B cell (primary cell): ENCODE results near the gene PGM2. TPM values are rescaled to one million over a fixed set of nuclear protein-coding genes. Genes with fewer than 3 reads are reported as not detected.

Source experiments
- ATAC-seq: fragments of 200-7000 bp; cut with Tn5 transposase; one replicate; pipeline ENCODE4 v1.10.0; 2021; ENCODE audit warnings: low read depth, mild to moderate bottlenecking, moderate number of reproducible peaks, moderate library complexity
- CTCF ChIA-PET: fragments of 350-600 bp; sonication (Branson Sonifier 250); formaldehyde crosslinking; loops from one replicate; lab custom pipeline; 2021; ENCODE audit warnings: antibody characterized with exemption, inconsistent platforms; lab: Charles Lee
- POLR2A ChIA-PET: fragments of 350-600 bp; sonication (Branson Sonifier 250); formaldehyde crosslinking; loops from one replicate; lab custom pipeline; 2021; ENCODE audit warnings: antibody characterized with exemption; lab: Charles Lee
- DNase-seq: peaks from one replicate; pipeline ENCODE4 v3.0.0; 2013
- H2AFZ ChIP-seq: 2 replicates; pipeline ENCODE4 v1.6.1; 2012; ENCODE audit warnings: mild to moderate bottlenecking, low read depth, low read length; ENCODE audit not compliant: insufficient read depth, poor library complexity, severe bottlenecking
- H3K27ac ChIP-seq, 2 donors: 1 replicate in 1 of 2; 2 replicates in 1 of 2; pipeline ENCODE4 v1.5.1; 2012 to 2013; ENCODE audit warnings: low read length in 2 of 2, mild to moderate bottlenecking in 2 of 2, moderate library complexity in 1 of 2
- H3K27me3 ChIP-seq, 4 experiments: fragments of 200-600 bp in 1 of 4; sonication (generic) in 1 of 4; replicated peaks in 1 of 4; 1 replicate in 2 of 4; 2 replicates in 2 of 4; pipeline versions ENCODE4 v1.6.1 to v1.7.0; 2013 to 2016; ENCODE audit warnings: low read length in 3 of 4, mild to moderate bottlenecking in 2 of 4, mixed read lengths in 1 of 4, moderate library complexity in 1 of 4; ENCODE audit not compliant: insufficient read depth in 4 of 4, control insufficient read depth in 3 of 4; ENCODE audit errors: control extremely low read depth in 1 of 4
- H3K36me3 ChIP-seq, 2 experiments: replicated peaks in 1 of 2; 1 replicate in 1 of 2; 2 replicates in 1 of 2; pipeline versions ENCODE4 v1.6.1 to v1.7.1; 2013; ENCODE audit warnings: low read length in 1 of 2; ENCODE audit not compliant: insufficient read depth in 2 of 2, control insufficient read depth in 1 of 2; ENCODE audit errors: control extremely low read depth in 1 of 2, extremely low read depth in 1 of 2
- H3K4me1 ChIP-seq, 2 donors: fragments of 200-600 bp in 1 of 2; sonication (generic) in 1 of 2; 1 replicate in 1 of 2; 2 replicates in 1 of 2; pipeline versions ENCODE4 v1.5.1 to v1.6.1; 2013 to 2017; ENCODE audit warnings: low read length in 2 of 2; ENCODE audit not compliant: control insufficient read depth in 2 of 2, insufficient read depth in 2 of 2
- H3K4me2 ChIP-seq: replicated peaks from 2 replicates; pipeline ENCODE3; 2012; ENCODE audit warnings: mild to moderate bottlenecking, low read depth, low read length; ENCODE audit not compliant: poor library complexity, severe bottlenecking
- H3K4me3 ChIP-seq, 5 experiments: fragments of 200-600 bp in 1 of 5; sonication (generic) in 1 of 5; 1 replicate in 3 of 5; 2 replicates in 2 of 5; pipeline versions ENCODE4 v1.5.1 to v1.7.0; 2011 to 2016; ENCODE audit warnings: low read length in 4 of 5, mild to moderate bottlenecking in 4 of 5, low read depth in 2 of 5, control low read depth in 1 of 5, moderate library complexity in 1 of 5; ENCODE audit not compliant: insufficient read depth in 1 of 5; ENCODE audit errors: control extremely low read depth in 1 of 5, extremely low read depth in 1 of 5
- H3K79me2 ChIP-seq: fragments of 200-600 bp; sonication (generic); one replicate; pipeline ENCODE4 v1.6.0; 2016; ENCODE audit warnings: low read length; ENCODE audit not compliant: control insufficient read depth, insufficient read depth
- H3K9ac ChIP-seq: fragments of 200-600 bp; sonication (generic); 2 replicates; pipeline ENCODE4 v1.6.1; 2017; ENCODE audit warnings: mild to moderate bottlenecking, low read length, moderate library complexity
- H3K9me3 ChIP-seq, 3 donors: one replicate each; pipeline versions ENCODE4 v1.6.1 to v1.7.1; 2013; ENCODE audit warnings: low read length in 2 of 3; ENCODE audit not compliant: control insufficient read depth in 2 of 3, insufficient read depth in 1 of 3; ENCODE audit errors: control extremely low read depth in 1 of 3
- H4K20me1 ChIP-seq: 2 replicates; pipeline ENCODE4 v1.6.0; 2012; ENCODE audit warnings: mild to moderate bottlenecking, low read length; ENCODE audit not compliant: insufficient read depth, control insufficient read depth, poor library complexity, severe bottlenecking
- H3K27ac Mint-ChIP-seq: one replicate; pipeline ENCODE4 v1.8.0; 2021; ENCODE audit warnings: mixed read lengths
- H3K27me3 Mint-ChIP-seq: one replicate; pipeline ENCODE4 v1.8.0; 2021; ENCODE audit warnings: mixed read lengths
- H3K4me1 Mint-ChIP-seq: one replicate; pipeline ENCODE4 v1.8.0; 2021; ENCODE audit warnings: mixed read lengths
- H3K4me3 Mint-ChIP-seq: one replicate; pipeline ENCODE4 v1.8.0; 2021; ENCODE audit warnings: mixed read lengths
- H3K9me3 Mint-ChIP-seq: one replicate; pipeline ENCODE4 v1.8.0; 2022; ENCODE audit warnings: mixed read lengths; ENCODE audit not compliant: insufficient read depth
- EZH2 ChIP-seq: IDR thresholded peaks from 2 replicates; pipeline ENCODE4 v1.6.1; 2012; ENCODE audit warnings: borderline replicate concordance, low read depth, mild to moderate bottlenecking, moderate library complexity, low read length; ENCODE audit not compliant: insufficient read depth, poor library complexity, severe bottlenecking
- WGBS: methylation state at CpG from one replicate; pipeline ENCODE4 v1.1.5; 2013; ENCODE audit warnings: missing lambda C conversion rate; ENCODE audit not compliant: insufficient coverage; 5-methylcytosine and 5-hydroxymethylcytosine counted together
- intact Hi-C: fragments of 100-400 bp; cut with micrococcal nuclease; formaldehyde crosslinking; loops from one replicate; pipeline ENCODE4 v1.10.0; 2022
- polyA plus RNA-seq: library from polyadenylated mRNA; depleted of rRNA; stranded (reverse); fragments of >200 nt; gene quantifications from 2 replicates; pipeline ENCODE4 v1.2.3, GENCODE V29; 2012
- total RNA-seq, 2 donors: library from RNA; stranded (reverse); fragments of 120-200 nt in 1 of 2; gene quantifications; 1 replicate in 1 of 2; 2 replicates in 1 of 2; pipeline versions ENCODE4 v1.2.3 to v1.2.4, GENCODE V29; 2013 to 2022
- TF ChIP-seq, protein P1 (sequence below): fragments of 200-600 bp; IDR thresholded peaks from one replicate; pipeline ENCODE4 v1.8.0; 2022; ENCODE audit warnings: antibody characterized with exemption, mild to moderate bottlenecking

PGM2 gene
- total and polyA plus RNA-seq, 2 donors (not counting 1 experiment from before 2014, with no cell fraction given), result 5.3 to 20.9 TPM

DNA sequence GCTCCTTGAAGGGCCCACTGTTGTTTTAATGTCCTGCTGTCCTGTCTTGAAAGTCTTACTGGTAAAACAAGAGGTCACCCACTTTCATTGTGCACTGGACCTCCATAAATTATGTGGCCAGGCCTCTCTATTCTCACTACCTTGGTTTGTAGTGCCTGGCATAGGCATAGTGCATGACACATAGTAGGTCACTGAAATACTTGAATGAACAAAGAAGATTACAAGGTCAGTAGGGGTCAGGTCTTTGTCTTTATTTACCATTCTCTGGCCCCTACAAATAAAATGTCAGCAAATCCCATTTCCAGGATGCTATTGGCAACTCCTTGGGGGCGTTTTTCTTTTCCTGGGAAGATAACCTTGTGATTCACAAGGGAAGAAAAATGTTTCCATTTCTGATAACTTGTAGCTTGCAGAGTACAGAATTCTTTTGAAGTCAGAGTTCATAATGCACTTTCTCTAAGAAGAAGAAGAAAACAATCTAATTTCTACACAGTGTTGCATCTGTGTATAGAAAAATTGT lies 1.4 kb downstream of the PGM2 start:
- no peaks in the 10 kb centered on the region for H3K9me3 ChIP-seq
- no peak for ATAC-seq
- intact Hi-C loops, result loop anchor here (2.0 kb wide), 1 partner anchor 1355 kb away; the partner anchor contains the start of gene WDR19
- H3K4me3 ChIP-seq, result peak overlapping the region in 2 of 5 experiments; percentile 15 to 100
- peak overlapping the region; percentile 93 for H2AFZ ChIP-seq
- Mint-ChIP-seq H3K4me3 (peak overlapping the region; percentile 99), H3K9me3 (no peaks in the 10 kb centered on the region), H3K4me1 (peaks cover 35% of the 10 kb centered on the region), H3K27me3 (no peaks in the 10 kb centered on the region), H3K27ac (peak overlapping the region; percentile 96)
- peaks cover 25% of the 10 kb centered on the region for H3K79me2 ChIP-seq
- no peak for DNase-seq
- no CpG with 5 or more reads among the region's 1 CpG for WGBS
- ChIA-PET CTCF (interaction anchor here (2.0 kb wide), 1 partner anchor 24 kb away, joined by 6 read pairs; no protein-coding TSS in a partner anchor), POLR2A (no interaction called here)
- H4K20me1 ChIP-seq, result no peaks in the 10 kb centered on the region
- H3K36me3 ChIP-seq, result peaks cover 6 to 25% of the 10 kb centered on the region in 2 experiments
- H3K9ac ChIP-seq, result no peak overlapping the region
- H3K4me2 ChIP-seq, result peak overlapping the region; percentile 81
- H3K27me3 ChIP-seq, result no peaks in the 10 kb centered on the region
- peaks cover 18 to 21% of the 10 kb centered on the region in 2 donors for H3K4me1 ChIP-seq
- no peak for TF ChIP-seq EZH2
- TF ChIP-seq, protein P1, sequence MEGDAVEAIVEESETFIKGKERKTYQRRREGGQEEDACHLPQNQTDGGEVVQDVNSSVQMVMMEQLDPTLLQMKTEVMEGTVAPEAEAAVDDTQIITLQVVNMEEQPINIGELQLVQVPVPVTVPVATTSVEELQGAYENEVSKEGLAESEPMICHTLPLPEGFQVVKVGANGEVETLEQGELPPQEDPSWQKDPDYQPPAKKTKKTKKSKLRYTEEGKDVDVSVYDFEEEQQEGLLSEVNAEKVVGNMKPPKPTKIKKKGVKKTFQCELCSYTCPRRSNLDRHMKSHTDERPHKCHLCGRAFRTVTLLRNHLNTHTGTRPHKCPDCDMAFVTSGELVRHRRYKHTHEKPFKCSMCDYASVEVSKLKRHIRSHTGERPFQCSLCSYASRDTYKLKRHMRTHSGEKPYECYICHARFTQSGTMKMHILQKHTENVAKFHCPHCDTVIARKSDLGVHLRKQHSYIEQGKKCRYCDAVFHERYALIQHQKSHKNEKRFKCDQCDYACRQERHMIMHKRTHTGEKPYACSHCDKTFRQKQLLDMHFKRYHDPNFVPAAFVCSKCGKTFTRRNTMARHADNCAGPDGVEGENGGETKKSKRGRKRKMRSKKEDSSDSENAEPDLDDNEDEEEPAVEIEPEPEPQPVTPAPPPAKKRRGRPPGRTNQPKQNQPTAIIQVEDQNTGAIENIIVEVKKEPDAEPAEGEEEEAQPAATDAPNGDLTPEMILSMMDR, result no peak
- H3K27ac ChIP-seq, result no peak overlapping the region

GRCh38 chr4:37828843-37829242 lies 2.4 kb downstream of the PGM2 start:
- Histone ChIP-seq H3K36me3 (peaks cover 6 to 34% of the 10 kb centered on the region in 2 experiments), H3K4me3 (no peak overlapping the region), H2AFZ (no peak overlapping the region), H4K20me1 (no peaks in the 10 kb centered on the region), H3K27me3 (no peaks in the 10 kb centered on the region), H3K27ac (no peak overlapping the region), H3K9me3 (no peaks in the 10 kb centered on the region), H3K79me2 (peaks cover 25% of the 10 kb centered on the region), H3K4me1 (peaks cover 18 to 21% of the 10 kb centered on the region in 2 donors), H3K4me2 (no peak overlapping the region), H3K9ac (no peak overlapping the region)
- Mint-ChIP-seq H3K9me3 (no peaks in the 10 kb centered on the region), H3K4me1 (peaks cover 35% of the 10 kb centered on the region), H3K27me3 (no peaks in the 10 kb centered on the region), H3K4me3 (peak overlapping the region; percentile 59), H3K27ac (no peak overlapping the region)
- WGBS, result no CpG with 5 or more reads among the region's 3 CpGs
- DNase-seq (no peak), ATAC-seq (no peak)
- no peak for TF ChIP-seq EZH2
- TF ChIP-seq, protein P1, result no peak
- CTCF ChIA-PET, result no interaction called here
- intact Hi-C loops, result no loop called here
- POLR2A ChIA-PET, result no interaction called here
